Osteocyte (in vitro differentiated cells): Measurements from ENCODE around the gene RNASE2. TPM values are rescaled to one million over a fixed set of nuclear protein-coding genes. Genes with fewer than 3 reads are reported as not detected.

Source experiments
- DNase-seq: peaks from one replicate; pipeline ENCODE4 v3.0.0; 2021; ENCODE audit warnings: mixed read lengths; ENCODE audit not compliant: unreplicated experiment; ENCODE audit errors: extremely low spot score
- H3K27ac Mint-ChIP-seq: one replicate; pipeline ENCODE4 v1.8.0; 2021; ENCODE audit warnings: mild to moderate bottlenecking, mixed read lengths; ENCODE audit not compliant: unreplicated experiment
- H3K27me3 Mint-ChIP-seq: one replicate; pipeline ENCODE4 v1.8.0; 2021; ENCODE audit warnings: mixed read lengths; ENCODE audit not compliant: unreplicated experiment
- H3K36me3 Mint-ChIP-seq: one replicate; pipeline ENCODE4 v1.8.0; 2021; ENCODE audit warnings: mixed read lengths; ENCODE audit not compliant: unreplicated experiment
- H3K4me1 Mint-ChIP-seq: one replicate; pipeline ENCODE4 v1.8.0; 2021; ENCODE audit warnings: mixed read lengths; ENCODE audit not compliant: unreplicated experiment
- H3K4me3 Mint-ChIP-seq: one replicate; pipeline ENCODE4 v1.8.0; 2021; ENCODE audit warnings: mild to moderate bottlenecking, moderate library complexity, mixed read lengths; ENCODE audit not compliant: unreplicated experiment
- H3K9me3 Mint-ChIP-seq: one replicate; pipeline ENCODE4 v1.8.0; 2021; ENCODE audit warnings: mixed read lengths; ENCODE audit not compliant: unreplicated experiment
- CTCF ChIP-seq: fragments of 200-600 bp; sonication (generic); IDR thresholded peaks from 2 replicates; pipeline ENCODE4 v1.5.0; 2021; ENCODE audit warnings: antibody characterized with exemption, mild to moderate bottlenecking, moderate library complexity
- total RNA-seq: library from RNA; stranded (reverse); gene quantifications from 2 replicates; pipeline ENCODE4 v1.2.1, GENCODE V29; 2021

The RNASE2 gene
- total RNA-seq, 1 donor from 2014 or later: not detected

- DNase-seq: no peak
Observed at GRCh38 chr14:20997115-20997514, 41.8 kb downstream of the RNASE2 start.

DNA sequence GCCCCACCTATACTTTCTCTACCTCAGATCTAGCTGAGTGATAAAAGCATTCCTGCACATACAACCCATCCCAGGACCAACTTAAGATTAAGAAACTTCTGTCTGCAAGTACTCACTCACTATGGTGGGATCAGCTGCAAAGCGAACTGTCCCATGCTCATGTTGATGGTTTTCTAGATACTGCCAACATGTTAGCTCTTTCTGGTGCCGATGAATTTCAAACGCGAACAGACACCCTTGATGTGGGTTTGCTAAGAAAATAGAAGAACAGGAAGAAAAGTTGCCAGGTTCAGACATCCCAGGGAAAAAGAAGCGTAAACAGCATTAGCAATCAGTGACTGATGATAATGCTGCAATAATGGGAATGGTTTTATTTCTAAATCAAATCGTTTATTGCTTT lies 42.3 kb downstream of the RNASE2 start:
- Mint-ChIP-seq H3K4me1 (peaks cover 34% of the 10 kb centered on the region), H3K9me3 (no peaks in the 10 kb centered on the region), H3K4me3 (no peak overlapping the region), H3K27me3 (no peaks in the 10 kb centered on the region), H3K27ac (peak overlapping the region; percentile 96), H3K36me3 (peaks cover 31% of the 10 kb centered on the region)
- TF ChIP-seq CTCF: no peak
- no peak for DNase-seq

More at GRCh38 chr14:20997115-20997514, 41.8 kb downstream of the RNASE2 start:
- Mint-ChIP-seq H3K36me3 (peaks cover 32% of the 10 kb centered on the region), H3K4me3 (no peak overlapping the region), H3K27me3 (no peaks in the 10 kb centered on the region), H3K9me3 (no peaks in the 10 kb centered on the region), H3K4me1 (peaks cover 34% of the 10 kb centered on the region), H3K27ac (peak overlapping the region; percentile 96)
- TF ChIP-seq CTCF: no peak

DNA sequence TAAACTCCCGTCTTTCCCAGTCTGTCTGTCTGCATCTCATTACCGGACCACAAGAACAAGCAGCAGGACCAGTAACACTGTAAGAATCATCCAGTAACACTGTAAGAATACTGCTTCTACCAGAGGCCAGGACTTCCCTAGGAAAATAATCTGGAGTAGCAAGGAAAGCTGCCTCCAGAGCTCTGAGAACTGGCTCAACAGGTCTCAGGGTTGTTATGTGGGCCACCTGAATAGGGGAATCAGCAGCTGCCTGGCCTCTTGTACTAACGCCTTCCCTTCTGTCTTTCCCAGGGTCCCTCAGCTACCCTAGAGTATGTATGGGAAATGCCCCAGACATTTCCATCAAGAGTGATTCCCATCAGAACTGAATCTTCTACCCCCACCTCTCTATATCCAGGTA lies 42.9 kb downstream of the RNASE2 start:
- Mint-ChIP-seq H3K4me1 (peaks cover 34% of the 10 kb centered on the region), H3K4me3 (peak overlapping the region; percentile 49), H3K36me3 (peaks cover 29% of the 10 kb centered on the region), H3K27ac (peak overlapping the region; percentile 96), H3K27me3 (no peaks in the 10 kb centered on the region), H3K9me3 (no peaks in the 10 kb centered on the region)
- TF ChIP-seq CTCF: no peak
- DNase-seq: no peak

DNA sequence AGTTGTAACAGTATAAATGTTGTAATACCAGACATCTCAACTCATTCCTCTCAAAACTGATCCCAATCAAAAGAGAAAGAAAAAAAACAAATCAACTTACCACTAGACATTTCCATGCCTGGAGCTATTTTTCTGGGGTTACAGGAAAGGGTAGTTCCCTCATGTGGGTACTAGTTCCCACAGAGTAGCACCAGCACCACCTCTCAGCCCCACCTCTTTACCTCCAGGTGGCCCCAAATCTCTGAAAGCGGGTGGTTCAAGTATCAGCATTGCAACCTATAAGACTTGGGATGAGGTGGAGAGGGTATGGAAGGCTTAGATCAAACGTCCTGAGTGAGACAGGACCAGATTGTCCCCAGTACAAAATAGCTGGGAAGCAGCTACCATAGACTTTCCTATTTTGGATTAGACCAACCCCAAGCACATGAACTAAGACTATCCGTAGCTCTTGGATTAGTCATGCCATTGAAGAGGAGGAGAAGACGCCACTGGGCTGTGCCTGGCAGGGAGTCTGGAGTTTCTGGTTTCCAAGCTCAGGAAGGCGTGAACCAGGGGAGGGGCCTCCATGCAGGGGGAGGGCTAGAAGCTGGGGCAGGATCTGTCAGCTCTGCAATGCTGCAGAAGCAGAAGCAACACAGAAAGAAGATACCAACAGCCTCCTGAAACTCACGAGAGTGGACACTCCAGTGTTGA lies 43.5 kb downstream of the RNASE2 start, which contains the start of gene SLC39A2:
SLC39A2 (plus strand) TSS at position 620 of the 693 bp plus-strand sequence. CDS start 154 bp downstream, outside the sequence.
- Mint-ChIP-seq H3K4me1 (peaks cover 34% of the 10 kb centered on the region), H3K4me3 (peak within 1 kb of the TSS; percentile 49), H3K27me3 (no peaks in the 10 kb centered on the region), H3K36me3 (peaks cover 26% of the 10 kb centered on the region), H3K9me3 (no peaks in the 10 kb centered on the region), H3K27ac (peak within 1 kb of the TSS; percentile 96)
- peak; percentile 88 for DNase-seq
- TF ChIP-seq CTCF: no peak

- Mint-ChIP-seq H3K36me3 (peaks cover 20% of the 10 kb centered on the region), H3K27me3 (no peaks in the 10 kb centered on the region), H3K27ac (peak overlapping the region; percentile 96), H3K4me1 (peaks cover 34% of the 10 kb centered on the region), H3K4me3 (peak overlapping the region; percentile 0), H3K9me3 (no peaks in the 10 kb centered on the region)
- no peak for DNase-seq
- no peak for TF ChIP-seq CTCF
Observed at GRCh38 chr14:20999591-20999990, 44.3 kb downstream of the RNASE2 start.
